AG10803 (cell line): ENCODE measurements around the gene STAMBPL1.

ENCODE experiments used
- DNase-seq: peaks from one replicate; pipeline ENCODE4 v3.0.0; 2010; ENCODE audit warnings: low read depth
- H3K4me3 ChIP-seq: 2 replicates; pipeline ENCODE4 v1.5.1; 2011; ENCODE audit warnings: mild to moderate bottlenecking, low read length, control low read depth
- TF ChIP-seq, protein P1 (sequence below): conservative IDR thresholded peaks from 2 replicates; pipeline ENCODE4 v1.5.1; 2011; ENCODE audit warnings: mild to moderate bottlenecking, low read length, control low read depth, inconsistent platforms

Gene STAMBPL1

GRCh38 chr10:88913127-88913526 is 33.1 kb downstream of the STAMBPL1 start:
- H3K4me3 ChIP-seq = no peak overlapping the region
- TF ChIP-seq, protein P1, sequence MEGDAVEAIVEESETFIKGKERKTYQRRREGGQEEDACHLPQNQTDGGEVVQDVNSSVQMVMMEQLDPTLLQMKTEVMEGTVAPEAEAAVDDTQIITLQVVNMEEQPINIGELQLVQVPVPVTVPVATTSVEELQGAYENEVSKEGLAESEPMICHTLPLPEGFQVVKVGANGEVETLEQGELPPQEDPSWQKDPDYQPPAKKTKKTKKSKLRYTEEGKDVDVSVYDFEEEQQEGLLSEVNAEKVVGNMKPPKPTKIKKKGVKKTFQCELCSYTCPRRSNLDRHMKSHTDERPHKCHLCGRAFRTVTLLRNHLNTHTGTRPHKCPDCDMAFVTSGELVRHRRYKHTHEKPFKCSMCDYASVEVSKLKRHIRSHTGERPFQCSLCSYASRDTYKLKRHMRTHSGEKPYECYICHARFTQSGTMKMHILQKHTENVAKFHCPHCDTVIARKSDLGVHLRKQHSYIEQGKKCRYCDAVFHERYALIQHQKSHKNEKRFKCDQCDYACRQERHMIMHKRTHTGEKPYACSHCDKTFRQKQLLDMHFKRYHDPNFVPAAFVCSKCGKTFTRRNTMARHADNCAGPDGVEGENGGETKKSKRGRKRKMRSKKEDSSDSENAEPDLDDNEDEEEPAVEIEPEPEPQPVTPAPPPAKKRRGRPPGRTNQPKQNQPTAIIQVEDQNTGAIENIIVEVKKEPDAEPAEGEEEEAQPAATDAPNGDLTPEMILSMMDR = no peak
- DNase-seq = peak; percentile 39

GRCh38 chr10:88913788-88914187 is 33.7 kb downstream of the STAMBPL1 start:
- DNase-seq = no peak
- TF ChIP-seq, protein P1 = no peak
- H3K4me3 ChIP-seq = no peak overlapping the region

DNA sequence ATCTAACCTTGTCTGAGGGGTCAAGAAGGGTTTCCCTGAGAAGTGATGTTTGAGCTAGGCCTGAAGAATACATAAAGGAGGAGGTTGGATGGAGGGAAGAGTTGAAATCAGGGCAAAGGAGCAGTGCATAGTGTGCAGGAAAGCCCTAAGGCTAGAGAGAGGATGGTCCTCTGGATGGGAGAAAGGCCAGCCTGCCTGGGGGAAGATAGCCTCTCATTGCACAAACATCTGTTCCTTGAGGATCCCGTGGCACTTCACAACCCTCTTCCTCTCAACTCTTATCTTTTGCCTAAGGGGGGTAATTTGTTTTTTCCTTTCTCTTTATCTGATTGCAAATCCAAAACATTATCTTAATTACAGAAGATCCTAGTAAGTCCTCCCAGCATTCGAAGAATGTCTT is 35.7 kb downstream of the STAMBPL1 start:
- no peak overlapping the region for H3K4me3 ChIP-seq
- no peak for DNase-seq
- TF ChIP-seq, protein P1 = no peak

DNA sequence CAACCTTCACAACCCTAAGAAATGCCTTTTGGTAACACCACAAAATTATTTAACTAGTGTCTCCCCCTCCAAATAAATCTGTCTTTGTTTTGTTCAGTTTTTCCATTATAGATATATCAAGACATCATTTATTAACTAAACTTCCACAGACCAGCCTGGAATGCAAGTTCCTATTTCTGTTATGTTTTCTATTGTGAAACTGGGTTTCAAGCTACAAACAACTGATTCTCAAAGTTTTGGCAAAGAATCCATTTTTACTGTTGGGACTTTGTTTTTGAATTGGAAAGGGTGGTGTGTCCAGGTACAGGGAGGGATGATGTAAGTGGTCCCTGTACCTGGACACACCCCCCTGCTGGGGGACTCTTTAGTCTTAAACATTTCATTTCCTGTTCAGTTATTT is 36.2 kb downstream of the STAMBPL1 start:
- TF ChIP-seq, protein P1 = no peak
- no peak overlapping the region for H3K4me3 ChIP-seq
- no peak for DNase-seq

- TF ChIP-seq, protein P1 = no peak
- DNase-seq = no peak
- no peak overlapping the region for H3K4me3 ChIP-seq
Measured at GRCh38 chr10:88916986-88917385, 36.9 kb downstream of the STAMBPL1 start.

- no peak overlapping the region for H3K4me3 ChIP-seq
- DNase-seq = no peak
- TF ChIP-seq, protein P1 = no peak
Measured at GRCh38 chr10:88918191-88918905, 38.3 kb downstream of the STAMBPL1 start.

- DNase-seq = no peak
- H3K4me3 ChIP-seq = no peak overlapping the region
- TF ChIP-seq, protein P1 = no peak
Measured at GRCh38 chr10:88919041-88919440, 39.0 kb downstream of the STAMBPL1 start.
